T-helper 1 cell treated with Interleukin-12 subunit alpha and Interleukin-12 subunit beta and Interleukin-4 antibody, amounts not matched to agents 30 μg/mL and 1 μg/mL, for 36 hours (primary cell): ENCODE results near the gene ROM1.
"Not testable (repeated sequence)": the region's sequence is repeated elsewhere in the genome, so short reads cannot be mapped to it uniquely, and the experiment has no call there.

Experiments used
- H3K27ac Mint-ChIP-seq: one replicate; pipeline ENCODE4 v1.8.0; 2021; ENCODE audit warnings: mild to moderate bottlenecking, mixed read lengths
- H3K27me3 Mint-ChIP-seq: one replicate; pipeline ENCODE4 v1.8.0; 2021; ENCODE audit warnings: low read depth, mixed read lengths
- H3K36me3 Mint-ChIP-seq: one replicate; pipeline ENCODE4 v1.8.0; 2021; ENCODE audit warnings: low read depth, mixed read lengths
- H3K4me1 Mint-ChIP-seq: one replicate; pipeline ENCODE4 v1.8.0; 2021; ENCODE audit warnings: low read depth, mixed read lengths
- H3K4me3 Mint-ChIP-seq: one replicate; pipeline ENCODE4 v1.8.0; 2021; ENCODE audit warnings: mild to moderate bottlenecking, moderate library complexity, mixed read lengths
- H3K9me3 Mint-ChIP-seq: one replicate; pipeline ENCODE4 v1.8.0; 2021; ENCODE audit warnings: mixed read lengths

ROM1 gene

GRCh38 chr11:62610814-62611704 is 2.0 kb upstream of the ROM1 start:
- Mint-ChIP-seq H3K9me3 (no peaks in the 10 kb centered on the region), H3K4me3 (peak overlapping the region; percentile 93), H3K27ac (peak overlapping the region; percentile 91), H3K4me1 (peaks cover 43% of the 10 kb centered on the region), H3K36me3 (peaks cover 30% of the 10 kb centered on the region), H3K27me3 (no peaks in the 10 kb centered on the region)

DNA sequence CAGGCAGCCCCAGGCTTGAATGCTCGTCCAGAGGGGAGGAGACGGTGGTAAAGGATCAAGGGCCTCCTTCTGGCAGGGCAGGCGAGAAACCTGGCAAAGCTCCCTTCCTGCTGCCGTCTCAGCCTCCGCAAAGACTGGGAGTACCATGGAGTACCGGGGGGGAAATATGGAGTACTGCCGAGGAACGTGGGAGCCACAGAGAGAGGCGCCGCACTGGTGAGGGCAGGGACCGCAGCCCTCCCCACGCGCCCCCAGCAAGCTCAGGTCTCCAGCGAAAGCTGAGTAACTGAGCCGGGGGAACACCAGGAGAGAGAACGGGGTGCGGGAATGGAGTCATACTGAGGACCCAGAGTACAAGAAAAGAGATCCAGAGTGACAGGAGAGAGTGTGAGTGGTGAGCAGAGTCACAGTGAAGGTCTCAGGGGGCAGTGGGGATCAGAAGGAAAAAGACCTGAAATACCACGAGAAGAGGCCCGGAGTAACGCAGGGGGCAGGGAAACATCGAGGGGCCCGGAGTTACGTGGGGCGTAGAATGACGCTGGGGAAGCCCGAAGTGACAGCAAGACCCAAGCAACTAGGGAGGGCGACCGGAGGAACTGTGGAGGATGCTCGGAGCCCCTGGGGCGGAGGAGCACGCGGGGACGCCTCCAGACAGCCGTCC is 1.2 kb upstream of the ROM1 start:
- H3K9me3 Mint-ChIP-seq = no peaks in the 10 kb centered on the region
- peaks cover 41% of the 10 kb centered on the region for H3K4me1 Mint-ChIP-seq
- peak overlapping the region; percentile 91 for H3K27ac Mint-ChIP-seq
- H3K27me3 Mint-ChIP-seq = no peaks in the 10 kb centered on the region
- H3K36me3 Mint-ChIP-seq = peaks cover 26% of the 10 kb centered on the region
- H3K4me3 Mint-ChIP-seq = peak overlapping the region; percentile 93

DNA sequence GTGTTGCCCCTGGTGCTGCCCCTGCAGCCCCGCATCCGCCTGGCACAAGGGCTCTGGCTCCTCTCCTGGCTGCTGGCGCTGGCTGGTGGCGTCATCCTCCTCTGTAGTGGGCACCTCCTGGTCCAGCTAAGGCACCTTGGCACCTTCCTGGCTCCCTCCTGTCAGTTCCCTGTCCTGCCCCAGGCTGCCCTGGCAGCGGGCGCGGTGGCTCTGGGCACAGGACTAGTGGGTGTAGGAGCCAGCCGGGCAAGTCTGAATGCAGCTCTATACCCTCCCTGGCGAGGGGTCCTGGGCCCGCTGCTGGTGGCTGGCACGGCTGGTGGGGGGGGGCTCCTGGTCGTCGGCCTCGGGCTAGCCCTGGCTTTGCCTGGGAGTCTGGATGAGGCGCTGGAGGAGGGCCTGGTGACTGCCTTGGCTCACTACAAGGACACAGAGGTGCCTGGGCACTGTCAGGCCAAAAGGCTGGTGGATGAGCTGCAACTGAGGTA is 278 bp downstream of the ROM1 start:
- no peaks in the 10 kb centered on the region for H3K27me3 Mint-ChIP-seq
- peaks cover 32% of the 10 kb centered on the region for H3K4me1 Mint-ChIP-seq
- peak overlapping the region; percentile 75 for H3K27ac Mint-ChIP-seq
- H3K4me3 Mint-ChIP-seq = peak overlapping the region; percentile 54
- no peaks in the 10 kb centered on the region for H3K9me3 Mint-ChIP-seq
- peaks cover 20% of the 10 kb centered on the region for H3K36me3 Mint-ChIP-seq

GRCh38 chr11:62614275-62614674 is 1.2 kb downstream of the ROM1 start:
- Mint-ChIP-seq H3K36me3 (peaks cover 21% of the 10 kb centered on the region), H3K4me3 (peak overlapping the region; percentile 10), H3K9me3 (no peaks in the 10 kb centered on the region), H3K4me1 (peaks cover 27% of the 10 kb centered on the region), H3K27ac (peak overlapping the region; percentile 77), H3K27me3 (no peaks in the 10 kb centered on the region)

DNA sequence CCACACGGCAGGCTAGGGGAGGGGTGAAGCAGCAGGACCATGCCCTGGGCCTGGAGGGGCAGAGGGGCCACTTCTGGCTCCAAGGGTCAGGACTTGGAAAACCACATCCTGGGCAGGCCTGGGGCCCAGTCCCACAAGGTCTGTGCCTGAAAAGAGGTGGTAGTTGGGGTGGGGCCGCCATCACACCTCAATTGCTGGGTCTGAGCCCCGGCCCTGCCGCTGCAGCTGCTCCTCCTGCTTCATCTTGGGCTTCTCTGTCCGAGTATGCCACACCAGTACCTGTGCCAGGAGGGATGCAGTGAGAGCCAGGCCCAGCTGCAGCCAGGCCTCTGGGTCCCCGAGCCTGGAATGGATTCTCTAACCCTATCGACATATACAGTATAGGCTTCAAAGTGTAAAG is 2.5 kb downstream of the ROM1 start:
- peaks cover 16% of the 10 kb centered on the region for H3K36me3 Mint-ChIP-seq
- no peaks in the 10 kb centered on the region for H3K27me3 Mint-ChIP-seq
- no peaks in the 10 kb centered on the region for H3K9me3 Mint-ChIP-seq
- no peak overlapping the region for H3K4me3 Mint-ChIP-seq
- H3K27ac Mint-ChIP-seq = no peak overlapping the region
- H3K4me1 Mint-ChIP-seq = peaks cover 24% of the 10 kb centered on the region

DNA sequence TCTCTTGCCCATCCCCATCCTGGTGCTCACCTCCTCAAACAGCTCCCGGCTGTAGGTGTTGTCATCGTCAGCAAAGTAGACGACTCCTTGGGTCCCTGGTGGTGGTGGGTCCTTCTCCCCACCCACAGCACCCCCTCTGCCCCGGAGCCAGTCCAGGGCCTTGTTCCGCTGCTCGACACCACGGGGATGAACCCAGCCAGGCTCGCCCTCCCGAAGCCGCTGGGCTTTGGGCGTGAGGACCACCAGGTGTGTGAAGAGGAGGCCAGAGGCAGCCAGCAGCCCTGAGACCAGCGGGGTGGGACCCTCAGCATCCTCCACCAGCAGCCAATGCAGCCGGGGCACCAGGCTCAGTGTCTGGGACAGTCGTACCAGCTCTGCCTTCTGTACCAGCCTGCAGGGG is 3.9 kb downstream of the ROM1 start:
- Mint-ChIP-seq H3K4me1 (peaks cover 28% of the 10 kb centered on the region), H3K36me3 (peaks cover 24% of the 10 kb centered on the region)
- H3K4me3 Mint-ChIP-seq, H3K27ac Mint-ChIP-seq, H3K27me3 Mint-ChIP-seq, H3K9me3 Mint-ChIP-seq: not testable (repeated sequence)

GRCh38 chr11:62621027-62621566 is 8.0 kb downstream of the ROM1 start:
- H3K27ac Mint-ChIP-seq = peak overlapping the region; percentile 99
- H3K27me3 Mint-ChIP-seq = no peaks in the 10 kb centered on the region
- H3K36me3 Mint-ChIP-seq = peaks cover 29% of the 10 kb centered on the region
- no peaks in the 10 kb centered on the region for H3K9me3 Mint-ChIP-seq
- H3K4me1 Mint-ChIP-seq = peaks cover 22% of the 10 kb centered on the region
- peak overlapping the region; percentile 90 for H3K4me3 Mint-ChIP-seq

DNA sequence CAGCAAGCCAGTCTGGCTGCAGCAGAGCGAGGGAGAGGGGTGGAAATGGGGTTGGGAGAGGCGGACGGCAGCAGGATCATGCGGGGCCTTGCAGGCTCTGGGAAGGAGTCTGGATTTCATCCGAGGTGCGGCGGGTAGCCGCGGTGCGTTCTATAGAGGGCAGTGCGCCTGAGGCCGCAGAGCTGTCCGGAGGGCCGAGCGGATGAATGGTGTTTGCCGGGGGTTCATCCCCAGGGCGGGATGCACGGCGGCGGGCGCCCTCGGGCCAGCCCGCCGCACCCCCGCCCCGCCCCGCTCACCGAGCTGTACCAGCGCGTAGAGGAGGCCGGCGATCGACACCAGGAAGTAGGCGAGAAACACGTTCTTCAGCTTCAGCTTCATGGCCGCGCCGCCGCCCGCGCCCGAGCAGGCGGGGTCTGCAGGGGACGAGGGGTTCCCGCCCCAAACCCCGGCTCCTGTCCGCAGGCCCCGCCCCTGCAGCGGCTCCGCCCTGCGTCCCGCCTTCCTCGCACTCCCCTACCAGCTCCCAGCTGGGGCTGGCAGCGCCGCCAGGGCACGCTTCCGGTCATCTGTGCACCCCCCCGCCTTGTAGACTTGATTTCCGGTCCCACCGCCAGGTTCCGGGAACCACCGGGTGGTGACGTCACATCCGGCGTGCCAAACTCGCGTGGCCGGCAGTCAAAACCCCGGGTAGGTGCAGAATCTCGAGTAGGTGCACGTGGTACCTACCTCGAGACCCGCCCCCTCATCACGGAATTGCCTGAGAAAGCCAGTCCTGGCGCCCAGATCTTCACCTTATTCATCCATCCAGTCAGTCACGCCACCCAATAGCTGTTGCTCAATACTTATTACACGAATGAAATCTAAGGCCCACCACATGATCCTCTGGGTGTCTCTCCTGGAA is 8.8 kb downstream of the ROM1 start, which contains the start of gene B3GAT3:
Gene B3GAT3 (minus strand): TSS at position 420 of the 904 bp plus-strand sequence. CDS start 39 bp downstream, at position 381.
- peak within 1 kb of the TSS; percentile 90 for H3K4me3 Mint-ChIP-seq
- H3K27ac Mint-ChIP-seq = peak within 1 kb of the TSS; percentile 99
- H3K36me3 Mint-ChIP-seq = peaks cover 36% of the 10 kb centered on the region
- no peaks in the 10 kb centered on the region for H3K27me3 Mint-ChIP-seq
- H3K4me1 Mint-ChIP-seq = peaks cover 22% of the 10 kb centered on the region
- no peaks in the 10 kb centered on the region for H3K9me3 Mint-ChIP-seq

DNA sequence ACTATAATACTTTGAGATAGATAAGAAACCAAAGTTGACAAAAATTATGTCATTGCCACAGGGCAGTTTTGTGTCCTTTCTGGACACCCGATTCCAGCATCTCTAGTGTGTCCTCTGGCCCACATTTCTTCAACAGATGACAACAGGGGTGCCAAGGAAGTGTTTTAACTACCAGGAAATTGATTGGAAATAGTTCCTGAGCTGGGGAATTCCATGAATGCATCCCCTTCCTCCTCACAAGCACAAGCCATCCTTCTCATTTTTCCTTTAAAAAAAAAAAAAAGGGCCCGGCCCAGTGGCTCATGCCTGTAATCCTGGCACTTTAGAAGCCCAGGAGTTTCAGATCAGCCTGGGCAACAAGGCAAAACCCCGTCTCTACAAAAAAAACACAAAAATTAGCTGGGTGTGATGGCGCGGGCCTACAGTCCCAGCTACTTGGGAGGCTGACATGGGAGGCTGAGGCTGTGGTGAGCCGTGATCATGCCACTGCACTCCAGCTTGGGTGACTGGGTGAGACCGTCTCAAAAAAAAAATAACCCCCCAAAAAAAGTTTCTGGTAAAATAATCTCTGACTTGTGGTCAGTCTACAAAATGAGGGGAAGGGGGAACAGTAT is 9.5 kb downstream of the ROM1 start:
- H3K4me1 Mint-ChIP-seq = peaks cover 22% of the 10 kb centered on the region
- H3K27ac Mint-ChIP-seq = peak overlapping the region; percentile 97
- H3K36me3 Mint-ChIP-seq = peaks cover 38% of the 10 kb centered on the region
- H3K9me3 Mint-ChIP-seq = no peaks in the 10 kb centered on the region
- no peaks in the 10 kb centered on the region for H3K27me3 Mint-ChIP-seq
- H3K4me3 Mint-ChIP-seq = peak overlapping the region; percentile 81

DNA sequence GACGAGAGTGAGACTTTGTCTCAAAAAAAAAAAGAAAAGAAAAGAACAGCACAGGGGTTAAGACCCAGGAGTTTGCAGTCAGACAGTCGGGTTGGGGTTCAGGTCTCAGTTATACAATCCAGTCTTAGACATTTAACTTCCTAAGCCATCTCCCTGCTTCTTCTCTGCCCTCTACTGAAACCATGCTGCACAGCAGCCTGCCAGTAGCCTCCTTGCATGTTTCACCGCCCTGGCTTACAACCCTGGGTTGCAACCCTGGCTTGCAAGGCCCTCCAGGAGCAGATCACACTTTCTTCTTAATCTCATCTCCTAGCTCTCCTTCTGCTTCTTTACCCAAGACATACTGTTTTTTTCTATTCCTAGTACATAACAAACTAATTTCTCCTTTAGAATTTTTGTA is 14.7 kb downstream of the ROM1 start:
- peaks cover 64% of the 10 kb centered on the region for H3K36me3 Mint-ChIP-seq
- peak overlapping the region; percentile 76 for H3K27ac Mint-ChIP-seq
- H3K4me1 Mint-ChIP-seq = peaks cover 2% of the 10 kb centered on the region
- no peak overlapping the region for H3K4me3 Mint-ChIP-seq
- H3K9me3 Mint-ChIP-seq = no peaks in the 10 kb centered on the region
- H3K27me3 Mint-ChIP-seq = no peaks in the 10 kb centered on the region

DNA sequence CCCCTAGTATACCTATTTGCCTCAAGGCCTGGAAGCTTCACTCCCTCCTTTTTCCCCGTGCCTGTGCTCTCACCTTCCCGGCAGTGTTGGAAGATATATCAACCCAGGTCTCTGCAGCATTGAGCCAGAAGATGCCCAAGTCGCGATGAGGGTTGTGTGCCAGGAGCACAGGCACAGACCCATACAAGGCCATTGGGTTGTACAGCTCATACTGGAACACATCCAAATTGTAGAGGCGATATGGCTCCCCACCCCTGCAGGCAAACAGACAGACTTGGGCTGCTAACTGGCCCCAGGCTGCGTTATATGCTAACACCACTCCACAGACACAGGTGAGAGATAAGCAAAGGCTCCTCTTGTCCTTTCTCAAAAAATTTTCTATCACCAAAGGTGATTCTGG is 19.4 kb downstream of the ROM1 start:
- Mint-ChIP-seq H3K27me3 (no peaks in the 10 kb centered on the region), H3K9me3 (no peaks in the 10 kb centered on the region), H3K4me3 (no peak overlapping the region), H3K36me3 (peaks cover 72% of the 10 kb centered on the region), H3K4me1 (peaks cover 17% of the 10 kb centered on the region), H3K27ac (peak overlapping the region; percentile 36)

DNA sequence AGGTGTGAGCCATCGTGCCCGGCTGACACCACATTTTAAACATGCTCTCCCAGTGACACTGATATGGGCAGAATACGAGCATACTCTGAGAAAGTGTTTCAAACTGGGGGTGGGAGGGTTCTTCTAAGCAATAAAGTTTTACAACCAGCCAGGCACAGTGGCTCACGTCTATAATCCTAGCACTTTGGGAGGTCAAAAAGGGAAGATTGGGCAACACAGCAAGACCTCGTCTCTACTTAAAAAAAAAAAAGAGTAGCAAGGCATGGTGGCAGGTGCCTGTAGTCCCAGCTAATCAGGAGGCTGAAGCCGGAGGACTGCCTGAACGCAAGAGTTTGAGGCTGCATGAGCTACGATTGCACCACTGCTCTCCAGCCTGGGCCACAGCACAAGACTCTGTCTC is 31.2 kb downstream of the ROM1 start:
- Mint-ChIP-seq H3K9me3 (no peaks in the 10 kb centered on the region), H3K27ac (peak overlapping the region; percentile 59), H3K4me3 (no peak overlapping the region), H3K36me3 (peaks cover 23% of the 10 kb centered on the region), H3K4me1 (peaks cover 28% of the 10 kb centered on the region), H3K27me3 (no peaks in the 10 kb centered on the region)

GRCh38 chr11:62645671-62645945 is 32.6 kb downstream of the ROM1 start:
- no peaks in the 10 kb centered on the region for H3K9me3 Mint-ChIP-seq
- no peaks in the 10 kb centered on the region for H3K27me3 Mint-ChIP-seq
- peak overlapping the region; percentile 99 for H3K4me3 Mint-ChIP-seq
- peak overlapping the region; percentile 96 for H3K27ac Mint-ChIP-seq
- peaks cover 23% of the 10 kb centered on the region for H3K36me3 Mint-ChIP-seq
- H3K4me1 Mint-ChIP-seq = peaks cover 23% of the 10 kb centered on the region
